ENCODE measurements around the gene PSME1. TPM values are rescaled to one million over a fixed set of nuclear protein-coding genes. Genes with fewer than 3 reads are reported as not detected.

PSME1 gene
- total and polyA plus RNA-seq, 2 donors (not counting 3 experiments of a cell fraction or from before 2014, with no cell fraction given) = 98.1 to 135 TPM

DNA sequence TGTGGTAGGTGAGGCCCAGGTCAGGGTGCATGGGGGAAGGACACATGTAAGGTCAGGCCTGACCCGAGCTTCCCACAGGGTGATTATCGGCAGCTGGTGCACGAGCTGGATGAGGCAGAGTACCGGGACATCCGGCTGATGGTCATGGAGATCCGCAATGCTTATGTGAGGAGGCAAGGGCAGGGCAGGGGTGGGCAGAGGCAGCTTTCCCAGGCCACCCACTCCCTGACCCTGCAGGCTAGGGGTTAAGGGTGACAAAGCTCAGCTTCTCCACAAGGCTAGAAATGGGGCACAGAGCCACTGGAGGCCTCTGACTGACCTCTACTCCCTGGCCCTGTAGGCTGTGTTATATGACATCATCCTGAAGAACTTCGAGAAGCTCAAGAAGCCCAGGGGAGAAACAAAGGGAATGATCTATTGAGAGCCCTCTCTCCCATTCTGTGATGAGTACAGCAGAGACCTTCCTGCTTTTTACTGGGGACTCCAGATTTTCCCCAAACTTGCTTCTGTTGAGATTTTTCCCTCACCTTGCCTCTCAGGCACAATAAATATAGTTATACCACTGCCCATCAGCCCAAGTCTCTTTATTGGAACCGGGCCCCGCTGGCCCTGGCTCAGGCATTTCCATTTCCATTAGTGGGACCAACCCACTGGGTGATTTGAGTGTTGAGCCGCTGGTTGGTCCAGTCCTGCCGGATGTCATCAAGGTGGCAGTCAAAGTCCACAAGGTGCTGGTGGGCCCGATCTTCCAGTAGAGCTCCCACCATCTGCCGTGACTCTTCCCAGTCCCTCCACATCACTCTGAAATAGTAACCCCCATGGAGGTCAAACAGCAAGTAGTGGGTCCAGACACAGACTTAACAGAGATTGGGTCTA is 2.6 kb downstream of the PSME1 start:
- Histone ChIP-seq H3K27me3 (ENCODE audit: control insufficient read depth in 2 of 2, insufficient read depth in 2 of 2, low read length in 2 of 2) (no peaks in the 10 kb centered on the region), H3K4me3 (replicated peaks in 1 of 3; ENCODE audit: insufficient read depth in 1 of 3, low read depth in 1 of 3, low read length in 3 of 3) (no peak overlapping the region), H3K27ac (ENCODE audit: insufficient read depth, low read depth, low read length) (no peak overlapping the region), H3K4me2 (ENCODE audit: insufficient read depth, low read length) (no peak overlapping the region), H3K4me1 (ENCODE audit: control insufficient read depth, extremely low read depth, insufficient read depth, low read length) (peaks cover 19% of the 10 kb centered on the region), H3K36me3 (ENCODE audit: control insufficient read depth in 2 of 2, extremely low read depth in 1 of 2, insufficient read depth in 2 of 2, low read length in 2 of 2) (peaks cover 6 to 19% of the 10 kb centered on the region in 2 experiments), H3K79me2 (ENCODE audit: control insufficient read depth, insufficient read depth, low read length) (peaks cover 21% of the 10 kb centered on the region), H3K9ac (replicated peaks; ENCODE audit: extremely low read depth, insufficient read depth, low read length) (no peak overlapping the region), H3K9me3 (replicated peaks; ENCODE audit: control insufficient read depth, insufficient read depth, low read length) (no peaks in the 10 kb centered on the region), H4K20me1 (replicated peaks; ENCODE audit: control insufficient read depth, extremely low read depth, insufficient read depth, low read length) (no peaks in the 10 kb centered on the region), H3K9me1 (replicated peaks; ENCODE audit: control insufficient read depth, extremely low read depth, insufficient read depth, low read length) (no peaks in the 10 kb centered on the region), H2AFZ (ENCODE audit: low read depth, low read length) (no peak overlapping the region)
- TF ChIP-seq POLR2A (IDR thresholded peaks at IDR 0.05; ENCODE audit: low read depth, low read length) (no peak), FOS (IDR thresholded peaks at IDR 0.05; ENCODE audit: borderline replicate concordance, insufficient read depth, low read length) (no peak), GATA2 (IDR thresholded peaks at IDR 0.05; ENCODE audit: insufficient read depth, insufficient read length, low read depth, low read length) (no peak), JUN (IDR thresholded peaks at IDR 0.05; ENCODE audit: borderline replicate concordance, insufficient read depth, insufficient read length, low read depth) (no peak), MYC (IDR thresholded peaks at IDR 0.05; ENCODE audit: low read depth, low read length) (no peak), EZH2 (IDR thresholded peaks at IDR 0.05; ENCODE audit: borderline replicate concordance, low read depth, low read length, severe bottlenecking) (no peak), POLR2AphosphoS5 (IDR thresholded peaks at IDR 0.05; ENCODE audit: insufficient read depth, low read depth, low read length) (no peak)
- TF ChIP-seq, protein P1, sequence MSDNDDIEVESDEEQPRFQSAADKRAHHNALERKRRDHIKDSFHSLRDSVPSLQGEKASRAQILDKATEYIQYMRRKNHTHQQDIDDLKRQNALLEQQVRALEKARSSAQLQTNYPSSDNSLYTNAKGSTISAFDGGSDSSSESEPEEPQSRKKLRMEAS (IDR thresholded peaks at IDR 0.05; ENCODE audit: insufficient read depth, insufficient read length) = no peak
- TF ChIP-seq, protein P2, sequence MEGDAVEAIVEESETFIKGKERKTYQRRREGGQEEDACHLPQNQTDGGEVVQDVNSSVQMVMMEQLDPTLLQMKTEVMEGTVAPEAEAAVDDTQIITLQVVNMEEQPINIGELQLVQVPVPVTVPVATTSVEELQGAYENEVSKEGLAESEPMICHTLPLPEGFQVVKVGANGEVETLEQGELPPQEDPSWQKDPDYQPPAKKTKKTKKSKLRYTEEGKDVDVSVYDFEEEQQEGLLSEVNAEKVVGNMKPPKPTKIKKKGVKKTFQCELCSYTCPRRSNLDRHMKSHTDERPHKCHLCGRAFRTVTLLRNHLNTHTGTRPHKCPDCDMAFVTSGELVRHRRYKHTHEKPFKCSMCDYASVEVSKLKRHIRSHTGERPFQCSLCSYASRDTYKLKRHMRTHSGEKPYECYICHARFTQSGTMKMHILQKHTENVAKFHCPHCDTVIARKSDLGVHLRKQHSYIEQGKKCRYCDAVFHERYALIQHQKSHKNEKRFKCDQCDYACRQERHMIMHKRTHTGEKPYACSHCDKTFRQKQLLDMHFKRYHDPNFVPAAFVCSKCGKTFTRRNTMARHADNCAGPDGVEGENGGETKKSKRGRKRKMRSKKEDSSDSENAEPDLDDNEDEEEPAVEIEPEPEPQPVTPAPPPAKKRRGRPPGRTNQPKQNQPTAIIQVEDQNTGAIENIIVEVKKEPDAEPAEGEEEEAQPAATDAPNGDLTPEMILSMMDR (IDR thresholded peaks at IDR 0.05; ENCODE audit: extremely low read depth in 1 of 2, insufficient read depth in 1 of 2, low read depth in 1 of 2, low read length in 2 of 2) = no peak
- ChIA-PET POLR2A (no interaction called here), CTCF (no interaction called here)
- DNase-seq (ENCODE audit: low read depth, low spot score) = no peak
- dilution Hi-C loops (cut with MboI; ENCODE audit: extremely low pct_ligation_motif_present, low sequenced_read_pairs) = no loop called here
- no peak for FAIRE-seq
- intact Hi-C loops (cut with micrococcal nuclease) = no loop called here
- BruUV-seq (replicated peaks) = TSS peak; percentile 27

Measured in endothelial cell of umbilical vein (primary cell).